GM21381 (cell line): ENCODE data around the gene CTPS2.

Experiments used
- ATAC-seq: cut with Tn5 transposase; IDR thresholded peaks from one replicate; pipeline ENCODE4 v1.9.1; 2021; ENCODE audit warnings: mild to moderate bottlenecking, moderate library complexity; ENCODE audit not compliant: unreplicated experiment

The CTPS2 gene

DNA sequence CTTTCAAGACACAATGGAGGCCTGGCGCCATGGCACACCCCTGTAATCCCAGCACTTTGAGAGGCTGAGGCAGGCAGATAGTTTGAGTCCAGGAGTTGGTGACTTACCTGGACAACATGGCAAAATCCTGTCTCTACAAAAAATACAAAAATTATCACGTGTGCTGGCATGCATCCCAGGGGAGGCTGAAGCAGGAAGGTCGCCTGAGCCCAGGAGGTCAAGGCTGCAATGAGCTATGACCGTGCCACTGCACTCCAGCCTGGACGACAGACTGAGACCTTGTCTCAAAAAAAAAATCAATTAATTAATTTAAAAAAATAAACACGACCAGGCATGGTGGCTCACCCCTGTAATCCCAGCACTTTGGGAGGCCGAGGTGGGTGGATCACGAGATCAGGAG is 2.0 kb upstream of the CTPS2 start:
- ATAC-seq = no peak

DNA sequence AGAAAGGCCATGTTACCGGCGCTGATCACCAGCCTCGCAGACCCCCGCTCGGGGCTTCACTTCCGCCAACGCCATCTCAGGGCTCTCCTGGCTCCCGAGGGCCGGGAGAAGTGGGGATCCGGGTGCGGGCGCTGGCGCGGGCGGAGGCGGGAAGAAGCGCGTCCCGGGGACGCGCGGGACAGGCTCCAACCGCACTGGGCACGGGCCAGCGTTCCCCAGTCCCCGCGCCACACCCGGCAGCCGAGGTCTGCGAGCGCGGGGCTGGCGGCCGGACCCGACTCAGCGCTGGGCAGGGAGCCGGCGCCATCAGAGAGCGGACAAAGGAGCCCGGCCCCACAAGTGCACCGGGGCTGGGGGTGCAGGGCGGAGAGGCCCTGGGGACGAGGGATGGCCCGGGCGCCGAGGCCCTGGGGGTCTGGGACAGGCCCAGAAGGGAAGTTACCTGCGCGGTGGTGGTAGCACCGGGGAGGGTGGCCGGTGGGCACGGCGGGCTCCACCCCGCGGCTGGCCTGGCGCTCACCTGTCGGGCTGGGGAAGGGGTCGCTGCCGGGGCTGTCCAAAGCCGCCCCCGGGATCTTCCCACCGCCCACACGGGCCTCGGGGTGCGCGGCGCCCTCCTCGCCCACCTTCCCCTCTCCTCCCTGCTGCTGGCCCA is 449 bp downstream of the CTPS2 start:
- peak; percentile 37 for ATAC-seq

- no peak for ATAC-seq
Measured at GRCh38 chrX:16711219-16711811, 1.2 kb downstream of the CTPS2 start.

GRCh38 chrX:16708016-16708415 is 4.5 kb downstream of the CTPS2 start:
- ATAC-seq = no peak

- ATAC-seq = no peak
Measured at GRCh38 chrX:16705370-16705769, 7.1 kb downstream of the CTPS2 start.

- no peak for ATAC-seq
Measured at GRCh38 chrX:16702700-16703599, 9.5 kb downstream of the CTPS2 start.

DNA sequence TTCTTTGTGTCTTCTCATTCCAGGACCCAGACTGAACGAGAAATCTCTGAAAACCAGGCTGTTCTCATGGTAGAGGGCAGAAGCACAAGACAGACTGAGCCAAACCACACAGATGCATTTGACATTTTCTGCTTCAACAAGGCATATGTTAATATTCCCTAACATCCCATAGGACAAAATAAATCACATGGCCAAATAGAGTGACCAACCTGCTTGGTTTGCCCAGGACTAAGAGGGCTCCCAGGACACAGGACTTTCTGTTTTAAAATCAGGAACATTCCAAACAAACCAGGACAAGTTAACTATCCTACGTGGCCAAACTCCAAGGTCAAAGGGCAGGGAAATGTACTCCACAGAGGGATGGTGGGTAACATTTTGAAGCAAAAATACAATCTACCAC is 11.7 kb downstream of the CTPS2 start:
- no peak for ATAC-seq

- no peak for ATAC-seq
Measured at GRCh38 chrX:16699389-16699788, 13.1 kb downstream of the CTPS2 start.

DNA sequence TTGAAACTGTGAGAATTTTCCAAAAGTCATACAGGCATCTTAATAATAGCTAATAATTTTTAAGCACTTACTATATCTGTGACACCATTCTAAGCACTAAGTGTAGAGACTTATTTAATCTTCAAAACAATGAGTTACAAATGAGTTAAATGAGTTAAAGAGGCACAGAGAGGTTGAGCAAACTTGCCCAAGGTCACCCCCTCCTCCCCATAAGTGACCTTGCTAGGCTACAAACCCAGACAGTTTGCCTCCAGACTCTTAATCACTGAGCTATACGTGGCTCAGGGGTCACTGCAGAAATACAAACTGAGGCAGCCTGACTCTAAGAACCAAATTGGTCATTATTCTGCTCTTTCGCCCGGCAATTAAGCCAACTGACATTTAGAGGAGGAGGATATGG is 15.5 kb downstream of the CTPS2 start:
- no peak for ATAC-seq

DNA sequence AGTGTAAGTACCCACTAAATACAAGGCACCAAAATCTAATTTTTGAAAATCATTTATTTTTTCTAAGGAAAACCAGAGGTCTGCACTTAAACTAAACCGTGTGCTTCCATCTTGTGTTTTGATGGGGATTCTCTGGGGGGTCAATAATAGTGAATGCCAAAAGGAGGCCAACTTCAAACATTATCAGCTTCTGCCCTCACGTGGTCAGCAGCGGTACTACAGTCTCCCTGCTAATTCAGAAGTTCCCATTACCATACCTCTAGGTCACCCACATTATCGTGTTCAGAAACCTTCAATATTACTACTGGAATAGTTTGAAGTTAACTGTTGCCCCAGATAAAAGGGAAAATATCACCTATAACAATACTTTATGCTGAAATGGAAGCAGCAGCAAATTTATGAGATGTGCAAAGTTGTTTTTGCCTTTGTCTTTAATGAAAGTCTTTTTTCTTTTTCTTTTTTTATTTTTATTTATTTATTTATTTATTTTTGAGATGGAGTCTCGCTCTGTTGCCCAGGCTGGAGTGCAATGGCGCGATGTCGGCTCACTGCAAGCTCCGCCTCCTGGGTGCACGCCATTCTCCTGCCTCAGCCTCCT is 17.3 kb downstream of the CTPS2 start:
- no peak for ATAC-seq

- ATAC-seq = no peak
Measured at GRCh38 chrX:16687514-16687913, 25.0 kb downstream of the CTPS2 start.

DNA sequence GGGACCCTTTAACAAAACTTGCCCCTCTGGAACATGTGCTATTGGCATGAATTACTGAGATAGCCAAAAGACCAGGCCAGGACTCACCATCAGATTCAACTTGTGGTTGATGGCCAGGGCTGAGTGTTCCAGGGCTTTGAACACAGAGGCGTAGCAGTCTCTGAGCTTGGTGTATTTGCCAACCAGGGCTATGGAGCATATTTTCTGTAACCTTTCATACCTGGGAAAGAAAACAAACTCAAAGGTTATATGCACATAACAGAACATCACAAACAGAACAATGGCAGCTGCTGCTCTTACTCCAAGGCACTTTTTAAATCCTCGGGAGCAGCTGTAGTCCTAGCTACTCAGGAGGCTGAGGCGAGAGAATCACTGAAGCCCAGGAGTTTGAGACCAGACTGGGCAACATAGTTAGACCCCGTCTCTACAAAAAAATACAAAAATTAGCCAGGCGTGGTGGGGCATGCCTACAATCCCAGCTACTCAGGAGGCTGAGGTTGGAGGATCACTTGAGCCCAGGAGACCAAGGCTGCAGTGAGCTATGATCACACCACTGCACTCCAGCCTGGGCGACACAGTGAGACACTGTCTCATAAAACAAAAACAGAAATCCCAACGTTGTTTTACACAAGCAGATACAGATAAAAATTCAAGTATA is 29.3 kb downstream of the CTPS2 start:
- no peak for ATAC-seq

DNA sequence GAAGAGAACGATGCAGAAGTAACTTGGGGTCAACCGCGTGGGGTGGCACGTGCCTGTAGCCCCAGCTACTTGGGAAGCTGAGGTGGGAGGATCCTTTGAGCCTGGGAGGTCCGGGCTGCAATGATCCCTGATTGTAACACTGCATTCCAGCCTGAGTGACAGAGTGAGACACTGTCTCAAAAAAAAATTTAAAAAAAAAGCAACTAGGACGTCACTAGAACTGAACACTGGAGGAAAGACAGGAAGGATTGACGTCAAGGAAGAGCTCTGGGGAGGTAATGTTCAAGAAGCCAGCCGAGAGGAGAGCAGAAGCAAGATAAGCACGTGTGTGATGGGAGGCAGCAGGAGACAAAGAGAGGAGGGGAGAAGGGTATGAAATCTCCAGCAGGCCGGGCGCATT is 33.8 kb downstream of the CTPS2 start:
- no peak for ATAC-seq

GRCh38 chrX:16671005-16671404 is 41.5 kb downstream of the CTPS2 start:
- ATAC-seq = no peak

- no peak for ATAC-seq
Measured at GRCh38 chrX:16666541-16666940, 45.9 kb downstream of the CTPS2 start.

DNA sequence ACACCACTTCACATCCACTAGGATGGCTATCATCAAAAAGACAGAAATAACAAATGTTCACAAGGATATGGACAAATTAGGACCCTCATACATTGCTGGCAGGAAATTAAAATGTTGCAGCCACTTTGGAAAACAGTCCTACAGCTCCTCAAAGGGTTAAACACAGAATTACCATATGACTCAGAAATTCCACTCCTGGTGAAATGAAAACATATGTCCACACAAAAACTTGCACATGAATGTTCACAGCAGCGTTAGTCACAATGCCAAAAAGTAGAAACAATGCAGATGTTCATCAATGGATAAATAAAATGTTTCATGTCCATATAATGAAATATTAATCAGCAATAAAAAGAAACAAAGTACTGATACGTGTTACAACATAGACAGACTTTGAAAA is 47.4 kb downstream of the CTPS2 start:
- no peak for ATAC-seq

DNA sequence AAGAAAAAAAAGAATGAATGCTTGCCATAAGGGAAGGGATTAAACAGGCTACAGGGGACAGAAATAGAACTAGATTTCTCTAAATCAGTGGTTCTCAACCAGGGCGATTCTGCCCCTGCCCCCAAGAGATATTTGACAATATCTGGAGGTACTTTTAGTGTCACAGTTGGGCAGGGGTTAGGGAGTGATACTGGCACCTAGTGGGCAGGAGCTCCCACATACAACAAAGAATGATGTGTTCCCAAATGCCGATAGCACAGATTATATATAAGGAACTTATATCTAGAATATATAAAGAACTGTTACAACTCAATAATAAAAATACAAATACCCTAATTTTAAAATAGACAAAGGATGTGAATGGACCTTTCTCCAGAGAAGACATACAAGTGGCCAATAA is 47.8 kb downstream of the CTPS2 start:
- no peak for ATAC-seq

- ATAC-seq = no peak
Measured at GRCh38 chrX:16664074-16664473, 48.4 kb downstream of the CTPS2 start.

- ATAC-seq = no peak
Measured at GRCh38 chrX:16662402-16662801, 50.1 kb downstream of the CTPS2 start.

DNA sequence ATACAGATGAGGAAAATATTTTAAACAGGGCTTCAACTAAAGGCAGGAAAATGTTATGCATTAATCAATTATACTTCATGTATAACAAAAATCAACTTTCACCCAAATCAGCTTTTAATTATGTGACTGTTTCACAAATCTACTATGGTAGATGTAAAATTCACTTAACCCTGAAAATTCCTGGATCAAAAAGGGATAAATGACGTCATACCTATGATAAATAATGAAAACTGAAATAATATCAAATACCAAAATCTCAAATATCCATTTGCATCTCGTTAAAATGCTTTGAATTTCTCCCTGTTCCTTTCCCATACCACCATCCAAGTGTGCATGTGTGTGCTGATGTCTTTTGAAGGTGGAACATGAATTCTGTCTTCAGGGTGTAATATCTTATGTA is 51.0 kb downstream of the CTPS2 start:
- ATAC-seq = no peak

DNA sequence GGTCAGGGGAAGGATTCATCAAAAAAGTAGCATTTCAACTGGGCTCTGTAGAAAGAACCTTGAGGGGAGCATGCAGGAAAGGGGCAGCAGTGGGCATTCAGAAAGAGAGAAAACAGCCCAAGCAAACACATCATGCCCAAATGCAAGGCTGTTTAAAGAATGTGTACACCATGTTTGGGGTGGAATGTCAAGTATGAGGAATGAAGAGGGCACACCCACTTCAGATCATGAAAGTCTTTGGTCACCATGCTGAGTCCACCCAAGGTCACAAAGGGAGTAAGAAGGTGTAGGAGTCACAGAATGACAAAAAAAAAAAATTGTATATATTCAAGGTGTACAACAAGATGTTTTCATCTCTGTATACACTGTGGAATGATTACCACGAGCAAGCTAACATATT is 53.1 kb downstream of the CTPS2 start:
- ATAC-seq = no peak
